Hematopoietic multipotent progenitor cell treated with erythropoietin and hydrocortisone succinate and interleukin-3 and kit ligand, for 15 days (in vitro differentiated cells): Measurements from ENCODE around the gene SEMA6B.
A peak's percentile ranks its signal among the peaks of the same experiment; 100 is the strongest.

Source experiments
- DNase-seq: peaks from one replicate; pipeline ENCODE4 v3.0.0-alpha.2; 2015; ENCODE audit warnings: low spot score

The SEMA6B gene

GRCh38 chr19:4507804-4508203 lies 51.7 kb downstream of the SEMA6B start:
- no peak for DNase-seq

DNA sequence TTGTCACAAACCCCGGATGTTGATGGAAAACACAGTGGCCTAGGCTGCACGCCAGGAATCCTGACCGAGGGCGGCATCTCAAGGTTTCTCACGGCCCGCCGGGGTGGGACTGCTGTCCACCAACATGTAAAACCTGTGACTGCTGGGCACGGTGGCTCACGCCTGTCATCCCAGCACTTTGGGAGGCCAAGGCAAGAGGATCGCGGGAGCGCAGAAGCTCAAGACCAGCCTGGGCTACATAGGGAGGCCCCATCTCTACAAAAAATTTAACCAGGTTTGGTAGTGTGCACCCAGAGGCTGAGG lies 52.4 kb downstream of the SEMA6B start:
- DNase-seq = no peak

DNA sequence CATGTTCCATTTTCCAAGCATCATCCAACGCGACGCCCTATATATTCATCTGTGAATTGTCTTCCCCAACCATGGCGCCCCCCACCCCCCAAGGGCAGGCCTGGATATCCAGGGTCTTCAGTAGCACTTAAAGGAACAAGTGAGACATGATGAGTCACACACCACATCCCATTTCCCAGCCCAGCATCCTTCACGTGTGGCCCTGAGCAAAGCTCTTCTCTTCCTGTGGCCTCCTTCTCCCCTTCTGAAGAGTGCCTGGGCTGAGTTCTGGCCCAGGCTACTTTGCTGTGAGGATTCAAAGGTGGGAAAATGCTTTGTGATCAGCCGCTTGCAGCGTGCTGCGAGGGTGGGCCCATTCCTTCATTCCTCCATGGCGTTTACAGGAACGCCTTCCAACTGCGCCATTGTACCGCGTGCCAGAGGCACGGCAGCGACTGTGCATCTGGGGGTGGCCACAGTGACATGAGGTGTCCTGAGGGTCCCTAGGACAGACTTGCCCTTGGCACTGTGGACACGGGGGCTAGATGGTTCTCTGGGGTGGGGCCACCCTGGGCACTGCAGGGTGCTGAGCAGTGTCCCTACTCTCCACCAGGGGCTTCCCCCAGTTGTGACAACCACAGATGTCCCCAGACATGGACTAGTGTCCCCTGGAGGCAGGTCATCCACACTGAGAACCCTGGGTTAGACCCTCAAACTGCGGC lies 52.9 kb downstream of the SEMA6B start:
- no peak for DNase-seq

- DNase-seq = no peak
Measured at GRCh38 chr19:4505570-4506448, 53.7 kb downstream of the SEMA6B start.

- no peak for DNase-seq
Measured at GRCh38 chr19:4504891-4505569, 54.5 kb downstream of the SEMA6B start.

DNA sequence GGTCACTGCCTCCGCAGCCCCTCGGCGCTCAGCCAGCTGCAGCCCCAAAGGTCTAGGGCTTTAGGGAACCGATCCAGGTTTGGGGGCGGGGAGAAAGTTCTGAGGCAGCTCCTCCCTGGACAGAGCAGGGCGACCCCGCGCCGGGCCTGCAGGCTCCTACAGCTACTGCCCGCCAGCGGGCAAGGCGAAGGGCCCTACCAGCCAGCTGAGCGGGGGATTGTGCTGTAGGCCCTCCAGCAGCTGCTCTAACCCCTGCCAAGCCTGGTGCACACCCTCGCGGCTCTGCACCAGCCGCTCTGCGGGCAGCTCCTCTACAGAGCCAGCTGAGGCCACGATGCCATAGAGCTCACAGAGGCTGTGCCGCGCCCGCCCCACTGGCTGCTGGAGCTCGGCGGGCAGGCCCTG lies 55.2 kb downstream of the SEMA6B start:
- DNase-seq = no peak

DNA sequence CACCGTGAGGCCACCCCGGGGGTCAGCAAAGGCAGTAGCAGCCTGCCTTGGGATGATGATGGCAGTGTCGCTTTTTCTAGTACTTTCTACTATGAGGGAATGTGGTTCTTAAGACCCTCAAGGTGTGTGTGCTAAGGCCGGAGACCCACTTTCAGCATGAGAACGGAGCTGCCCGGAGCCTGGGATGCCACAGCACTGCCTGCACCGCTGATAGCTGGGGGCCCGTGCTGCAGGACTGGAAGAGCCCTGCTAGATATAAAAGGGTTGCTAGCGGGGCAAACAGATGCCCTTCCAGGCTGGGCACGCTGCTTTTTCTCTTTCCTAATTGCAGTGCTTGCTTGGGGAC lies 55.7 kb downstream of the SEMA6B start:
- no peak for DNase-seq

DNA sequence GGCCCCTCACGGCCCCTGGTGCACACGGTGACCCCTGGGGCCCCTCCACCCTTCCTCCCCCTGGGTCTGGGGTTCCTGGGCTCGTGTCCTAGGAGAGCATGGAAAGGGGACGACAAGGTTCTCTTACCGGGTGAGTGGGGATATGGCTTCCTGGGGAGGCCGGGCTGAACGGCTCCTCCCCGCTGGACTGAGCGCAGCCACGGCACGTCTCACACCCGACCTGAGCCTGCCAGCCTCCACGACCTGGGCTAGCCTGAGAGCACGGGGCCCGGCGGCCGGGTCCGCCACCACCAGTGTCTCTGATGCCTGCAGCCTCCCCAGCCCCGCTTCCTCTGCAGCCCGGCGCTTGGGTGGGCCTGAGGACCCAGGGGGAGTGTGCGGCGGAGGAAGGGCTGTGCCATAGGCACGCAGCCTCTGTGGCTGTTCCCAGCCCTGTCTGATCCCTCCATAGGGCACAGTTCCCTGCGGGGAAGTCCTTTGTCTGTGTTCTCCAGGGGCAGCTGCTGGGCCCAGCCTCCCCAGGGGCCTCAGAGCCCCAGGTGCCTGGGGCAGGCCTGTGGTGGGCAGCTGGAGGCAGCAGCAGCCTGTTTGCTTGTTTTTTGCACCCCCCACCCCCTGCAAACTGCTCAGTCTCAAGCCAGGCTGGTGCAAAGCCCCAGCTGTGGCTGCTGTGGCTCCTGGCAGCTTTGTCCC lies 56.2 kb downstream of the SEMA6B start:
- no peak for DNase-seq

GRCh38 chr19:4502282-4503131 lies 57.0 kb downstream of the SEMA6B start:
- DNase-seq = no peak

DNA sequence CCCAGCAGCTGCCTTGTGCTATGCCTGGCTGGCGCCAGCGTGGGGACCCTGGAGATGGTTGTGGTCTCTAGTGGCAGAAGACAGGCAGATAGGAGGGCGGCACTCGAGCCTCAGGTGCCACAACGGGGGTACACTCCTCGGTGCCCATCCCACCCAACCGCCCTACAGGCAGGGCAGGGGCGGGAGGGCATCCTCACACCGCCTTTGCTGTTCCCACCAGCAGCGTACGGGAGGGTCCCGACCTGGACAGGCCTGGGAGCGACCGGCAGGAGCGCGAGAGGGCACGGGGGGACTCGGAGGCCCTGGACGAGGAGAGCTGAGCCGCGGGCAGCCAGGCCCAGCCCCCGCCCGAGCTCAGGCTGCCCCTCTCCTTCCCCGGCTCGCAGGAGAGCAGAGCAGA lies 57.8 kb downstream of the SEMA6B start:
- no peak for DNase-seq

- DNase-seq = no peak
Measured at GRCh38 chr19:4500841-4501591, 58.5 kb downstream of the SEMA6B start.

DNA sequence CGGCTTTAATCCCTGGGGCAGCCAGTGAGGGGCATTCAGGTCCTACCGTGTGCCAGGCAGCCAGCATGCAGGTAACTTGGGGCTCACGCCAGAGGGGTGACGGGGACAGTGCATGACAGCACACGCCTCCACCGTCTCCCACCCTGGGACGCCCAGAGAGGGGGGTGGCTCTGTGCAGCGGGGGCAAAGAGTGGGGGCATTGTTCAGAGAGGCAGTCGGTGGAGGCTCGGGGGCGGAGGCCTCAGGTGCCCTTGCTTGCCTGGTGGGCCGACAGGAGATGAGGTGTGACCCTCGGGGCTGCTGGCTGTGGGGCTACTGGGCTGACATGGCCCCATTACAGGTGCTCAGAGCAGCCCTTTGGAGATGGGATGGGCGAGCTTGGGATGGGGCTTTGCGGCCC lies 59.6 kb downstream of the SEMA6B start:
- DNase-seq = no peak

GRCh38 chr19:4499318-4499717 lies 60.2 kb downstream of the SEMA6B start:
- no peak for DNase-seq

DNA sequence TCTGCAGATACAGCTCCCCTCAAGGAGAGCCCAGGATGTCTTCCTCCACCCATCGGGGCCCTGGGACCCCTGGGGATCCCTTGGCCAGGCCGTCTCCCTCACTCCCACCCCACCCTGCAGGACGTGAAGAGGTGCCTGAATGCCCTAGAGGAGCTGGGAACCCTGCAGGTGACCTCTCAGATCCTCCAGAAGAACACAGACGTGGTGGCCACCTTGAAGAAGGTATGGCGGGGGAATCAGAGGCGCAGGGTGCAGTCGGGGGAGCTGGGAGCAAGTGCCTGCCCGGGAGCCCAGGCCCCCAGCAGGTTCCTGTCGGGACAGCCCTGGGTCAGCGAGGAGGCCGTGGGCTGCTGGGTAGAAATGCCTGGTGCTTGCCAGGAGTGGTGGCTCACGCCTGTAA lies 60.8 kb downstream of the SEMA6B start:
- DNase-seq = no peak

DNA sequence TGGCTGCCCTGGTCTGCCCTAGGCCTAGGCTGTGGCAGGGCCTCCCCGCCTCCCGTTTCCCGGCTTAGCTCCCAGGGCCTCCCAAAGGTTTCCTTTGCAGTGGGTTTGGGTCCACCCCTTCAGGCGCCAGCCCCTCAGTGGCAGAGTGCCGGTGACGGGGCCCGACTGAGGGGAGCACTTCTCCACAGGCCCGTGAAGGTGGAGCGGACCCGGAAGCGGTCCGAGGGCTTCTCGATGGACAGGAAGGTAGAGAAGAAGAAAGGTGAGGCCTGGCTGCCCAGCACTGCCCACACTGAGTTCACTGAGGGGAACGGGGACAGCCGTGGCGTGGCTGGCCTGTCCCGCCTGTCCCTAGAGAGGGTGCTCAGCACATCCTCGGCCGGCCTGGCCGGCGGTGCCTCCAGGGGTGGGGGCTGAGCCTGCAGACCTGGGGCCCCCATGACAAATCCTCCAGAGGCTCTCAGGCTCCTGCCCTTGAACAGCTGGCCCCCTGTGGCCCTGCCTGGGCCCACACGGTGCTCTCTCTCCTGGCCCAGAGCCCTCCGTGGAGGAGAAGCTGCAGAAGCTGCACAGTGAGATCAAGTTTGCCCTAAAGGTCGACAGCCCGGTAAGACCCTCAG lies 61.6 kb downstream of the SEMA6B start:
- DNase-seq = no peak

- no peak for DNase-seq
Measured at GRCh38 chr19:4496304-4496703, 63.2 kb downstream of the SEMA6B start.

- peak; percentile 19 for DNase-seq
Measured at GRCh38 chr19:4495471-4495870, 64.0 kb downstream of the SEMA6B start.

- DNase-seq = no peak
Measured at GRCh38 chr19:4494691-4495064, 64.8 kb downstream of the SEMA6B start.

- no peak for DNase-seq
Measured at GRCh38 chr19:4493929-4494690, 65.4 kb downstream of the SEMA6B start.
